Fibroblast of mammary gland (primary cell): ENCODE data around the gene ARHGAP6.

Experiments used
- DNase-seq: peaks from one replicate; pipeline ENCODE4 v3.0.0-alpha.2; 2010; ENCODE audit warnings: low read depth
- H3K4me3 ChIP-seq: 2 replicates; pipeline ENCODE4 v1.5.1; 2011; ENCODE audit warnings: low read depth, mild to moderate bottlenecking, low read length, moderate library complexity; ENCODE audit not compliant: control insufficient read depth
- TF ChIP-seq, protein P1 (sequence below): conservative IDR thresholded peaks from 2 replicates; pipeline ENCODE4 v1.5.1; 2011; ENCODE audit warnings: low read depth, low read length, inconsistent platforms; ENCODE audit not compliant: control insufficient read depth, insufficient read depth

ARHGAP6 gene

DNA sequence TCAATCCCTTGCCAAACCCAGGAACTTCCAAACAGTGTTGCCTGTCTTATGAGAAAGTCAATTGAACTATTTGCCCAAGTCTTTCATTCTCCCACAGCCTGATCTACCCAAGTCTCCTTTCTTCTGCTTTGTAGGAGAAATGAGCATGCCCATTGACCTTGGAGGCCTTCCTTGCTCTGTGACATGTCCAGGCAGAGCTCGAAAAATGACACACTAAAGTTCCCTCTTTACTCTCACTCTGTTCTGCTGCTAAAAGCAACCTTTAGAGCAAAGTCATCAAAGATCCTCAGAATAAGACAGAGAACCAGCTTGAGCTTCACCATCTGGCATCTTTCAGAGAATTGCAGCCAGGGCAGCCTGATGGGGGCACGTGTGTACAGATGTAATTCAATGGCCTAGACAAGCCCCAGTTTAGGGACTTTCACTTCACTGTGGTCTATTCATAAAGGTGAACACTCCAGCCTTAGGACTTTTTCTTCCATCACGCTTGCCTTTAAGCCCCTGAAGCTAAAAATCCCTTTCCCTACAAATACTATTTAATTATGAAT is 236.1 kb downstream of the ARHGAP6 start:
- no peak for DNase-seq
- TF ChIP-seq, protein P1, sequence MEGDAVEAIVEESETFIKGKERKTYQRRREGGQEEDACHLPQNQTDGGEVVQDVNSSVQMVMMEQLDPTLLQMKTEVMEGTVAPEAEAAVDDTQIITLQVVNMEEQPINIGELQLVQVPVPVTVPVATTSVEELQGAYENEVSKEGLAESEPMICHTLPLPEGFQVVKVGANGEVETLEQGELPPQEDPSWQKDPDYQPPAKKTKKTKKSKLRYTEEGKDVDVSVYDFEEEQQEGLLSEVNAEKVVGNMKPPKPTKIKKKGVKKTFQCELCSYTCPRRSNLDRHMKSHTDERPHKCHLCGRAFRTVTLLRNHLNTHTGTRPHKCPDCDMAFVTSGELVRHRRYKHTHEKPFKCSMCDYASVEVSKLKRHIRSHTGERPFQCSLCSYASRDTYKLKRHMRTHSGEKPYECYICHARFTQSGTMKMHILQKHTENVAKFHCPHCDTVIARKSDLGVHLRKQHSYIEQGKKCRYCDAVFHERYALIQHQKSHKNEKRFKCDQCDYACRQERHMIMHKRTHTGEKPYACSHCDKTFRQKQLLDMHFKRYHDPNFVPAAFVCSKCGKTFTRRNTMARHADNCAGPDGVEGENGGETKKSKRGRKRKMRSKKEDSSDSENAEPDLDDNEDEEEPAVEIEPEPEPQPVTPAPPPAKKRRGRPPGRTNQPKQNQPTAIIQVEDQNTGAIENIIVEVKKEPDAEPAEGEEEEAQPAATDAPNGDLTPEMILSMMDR, result no peak
- no peak overlapping the region for H3K4me3 ChIP-seq

GRCh38 chrX:11427453-11428071 is 238.2 kb downstream of the ARHGAP6 start:
- peak; percentile 32 for DNase-seq
- peak overlapping the region; percentile 62 for H3K4me3 ChIP-seq
- TF ChIP-seq, protein P1, result peak; percentile 23

DNA sequence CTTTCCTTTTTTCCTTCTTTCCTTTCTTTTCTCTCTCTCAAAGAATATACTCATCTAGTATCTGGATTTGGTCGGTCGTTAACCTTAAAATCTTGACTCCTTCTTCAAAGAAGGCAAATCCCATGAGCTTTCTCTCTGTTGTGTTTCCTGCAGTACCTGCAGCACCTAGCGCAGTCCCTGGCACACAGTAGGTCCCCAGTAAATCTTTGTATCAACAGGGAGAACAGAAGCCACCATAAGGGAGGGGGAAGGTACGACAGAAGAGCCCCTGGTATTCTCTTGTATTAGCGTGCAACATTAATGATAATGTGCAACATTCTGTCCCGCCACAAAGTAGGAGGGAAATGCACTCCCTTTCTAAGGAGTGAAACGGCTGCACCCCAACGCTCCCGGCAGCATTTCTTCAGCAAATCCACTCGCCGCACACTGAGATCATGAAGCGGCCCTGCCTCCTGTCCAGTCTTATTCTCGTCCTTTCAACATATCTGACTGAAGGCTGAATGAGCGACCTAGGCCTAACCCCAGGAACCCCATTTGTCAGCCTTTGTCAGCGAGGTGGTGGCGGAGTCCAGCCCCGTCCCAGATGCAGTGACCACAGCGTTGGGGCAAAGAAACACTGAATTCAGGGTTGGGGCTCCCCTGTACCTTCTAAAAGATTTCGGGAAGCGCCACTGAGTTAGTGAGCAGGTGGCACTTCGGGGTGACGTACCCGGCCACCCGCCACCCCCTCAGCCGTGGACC is 238.8 kb downstream of the ARHGAP6 start:
- TF ChIP-seq, protein P1, result no peak
- H3K4me3 ChIP-seq, result peak overlapping the region; percentile 62
- DNase-seq, result peak; percentile 29

- DNase-seq, result no peak
- TF ChIP-seq, protein P1, result no peak
- no peak overlapping the region for H3K4me3 ChIP-seq
Observed at GRCh38 chrX:11424903-11425674, 240.6 kb downstream of the ARHGAP6 start.

- no peak overlapping the region for H3K4me3 ChIP-seq
- TF ChIP-seq, protein P1, result no peak
- DNase-seq, result no peak
Observed at GRCh38 chrX:11423949-11424348, 241.8 kb downstream of the ARHGAP6 start.

- no peak overlapping the region for H3K4me3 ChIP-seq
- TF ChIP-seq, protein P1, result no peak
- DNase-seq, result peak; percentile 92
Observed at GRCh38 chrX:11423362-11423818, 242.3 kb downstream of the ARHGAP6 start.
